ENCODE data around the gene ACSS2.

The ACSS2 gene

DNA sequence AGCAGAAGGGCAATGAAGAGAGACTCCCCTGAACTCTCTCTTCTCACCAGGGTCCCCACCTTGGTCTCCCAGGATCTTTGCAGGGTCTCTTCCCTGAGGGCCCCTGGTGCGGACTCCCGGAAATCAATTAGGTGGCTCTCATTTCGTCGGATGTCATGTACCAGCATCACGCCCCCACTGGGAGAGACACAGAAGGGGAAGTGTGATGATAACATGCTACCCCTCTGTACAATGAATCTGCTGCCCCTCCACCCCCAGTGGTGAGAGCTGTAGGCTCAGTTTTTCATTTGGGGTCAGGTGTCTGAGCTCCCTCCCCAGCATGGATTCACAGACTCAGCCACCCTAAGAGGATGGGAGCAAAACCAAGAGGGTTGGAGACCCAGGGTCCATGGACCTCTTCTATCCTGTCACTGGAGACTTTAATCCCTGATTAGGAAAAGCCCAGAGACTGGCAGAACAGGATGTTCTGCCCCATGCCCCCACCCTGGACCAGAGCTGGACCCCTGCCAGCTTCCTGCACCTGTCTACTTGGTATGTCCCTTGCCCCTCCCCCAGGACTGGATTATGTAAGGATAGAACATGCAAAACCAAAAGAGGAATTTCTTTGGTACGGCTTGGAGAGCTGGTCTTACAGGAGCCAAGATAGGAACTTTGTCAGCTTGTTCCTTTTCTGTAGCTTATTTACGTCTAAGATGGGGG is 14.9 kb upstream of the ACSS2 start:
- in situ Hi-C loops (cut with HindIII; ENCODE audit: low sequenced_read_pairs), result loop anchor here (5.0 kb wide), 1 partner anchor 61 kb away; no protein-coding TSS in a partner anchor
- no peak for DNase-seq (ENCODE audit: low read depth)

DNA sequence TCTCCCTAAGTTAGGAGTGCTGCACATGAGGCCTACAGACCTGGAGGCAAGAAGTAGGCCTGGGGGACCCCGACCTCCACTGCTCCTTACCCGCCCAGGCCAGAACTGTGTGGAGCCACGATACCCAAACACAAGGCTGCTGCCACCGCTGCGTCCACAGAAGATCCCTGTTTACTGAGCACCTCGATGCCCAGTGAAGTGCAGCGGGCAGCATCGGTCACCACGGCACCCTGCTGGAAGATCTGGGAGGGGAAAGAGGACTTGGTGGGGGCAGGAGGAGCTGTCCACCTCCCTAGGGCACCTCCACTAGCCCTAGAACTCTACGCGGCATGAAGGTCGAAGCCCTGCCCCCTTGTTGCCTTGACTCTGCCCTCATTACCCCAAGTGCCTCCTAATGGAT is 13.7 kb upstream of the ACSS2 start:
- DNase-seq (ENCODE audit: low read depth), result no peak
- TF ChIP-seq, protein P1, sequence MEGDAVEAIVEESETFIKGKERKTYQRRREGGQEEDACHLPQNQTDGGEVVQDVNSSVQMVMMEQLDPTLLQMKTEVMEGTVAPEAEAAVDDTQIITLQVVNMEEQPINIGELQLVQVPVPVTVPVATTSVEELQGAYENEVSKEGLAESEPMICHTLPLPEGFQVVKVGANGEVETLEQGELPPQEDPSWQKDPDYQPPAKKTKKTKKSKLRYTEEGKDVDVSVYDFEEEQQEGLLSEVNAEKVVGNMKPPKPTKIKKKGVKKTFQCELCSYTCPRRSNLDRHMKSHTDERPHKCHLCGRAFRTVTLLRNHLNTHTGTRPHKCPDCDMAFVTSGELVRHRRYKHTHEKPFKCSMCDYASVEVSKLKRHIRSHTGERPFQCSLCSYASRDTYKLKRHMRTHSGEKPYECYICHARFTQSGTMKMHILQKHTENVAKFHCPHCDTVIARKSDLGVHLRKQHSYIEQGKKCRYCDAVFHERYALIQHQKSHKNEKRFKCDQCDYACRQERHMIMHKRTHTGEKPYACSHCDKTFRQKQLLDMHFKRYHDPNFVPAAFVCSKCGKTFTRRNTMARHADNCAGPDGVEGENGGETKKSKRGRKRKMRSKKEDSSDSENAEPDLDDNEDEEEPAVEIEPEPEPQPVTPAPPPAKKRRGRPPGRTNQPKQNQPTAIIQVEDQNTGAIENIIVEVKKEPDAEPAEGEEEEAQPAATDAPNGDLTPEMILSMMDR (IDR thresholded peaks at IDR 0.05; ENCODE audit: low read depth, low read length, missing control alignments), result no peak
- in situ Hi-C loops (cut with HindIII; ENCODE audit: low sequenced_read_pairs), result loop anchor here (5.0 kb wide), 1 partner anchor 60 kb away; no protein-coding TSS in a partner anchor
- no peak overlapping the region for H3K4me3 ChIP-seq (ENCODE audit: low read depth, low read length)

More for the DNA sequence above, 14.9 kb upstream of the ACSS2 start:
- no peak overlapping the region for H3K4me3 ChIP-seq (ENCODE audit: low read depth, low read length)
- TF ChIP-seq, protein P1 (IDR thresholded peaks at IDR 0.05; ENCODE audit: low read depth, low read length, missing control alignments), result no peak

DNA sequence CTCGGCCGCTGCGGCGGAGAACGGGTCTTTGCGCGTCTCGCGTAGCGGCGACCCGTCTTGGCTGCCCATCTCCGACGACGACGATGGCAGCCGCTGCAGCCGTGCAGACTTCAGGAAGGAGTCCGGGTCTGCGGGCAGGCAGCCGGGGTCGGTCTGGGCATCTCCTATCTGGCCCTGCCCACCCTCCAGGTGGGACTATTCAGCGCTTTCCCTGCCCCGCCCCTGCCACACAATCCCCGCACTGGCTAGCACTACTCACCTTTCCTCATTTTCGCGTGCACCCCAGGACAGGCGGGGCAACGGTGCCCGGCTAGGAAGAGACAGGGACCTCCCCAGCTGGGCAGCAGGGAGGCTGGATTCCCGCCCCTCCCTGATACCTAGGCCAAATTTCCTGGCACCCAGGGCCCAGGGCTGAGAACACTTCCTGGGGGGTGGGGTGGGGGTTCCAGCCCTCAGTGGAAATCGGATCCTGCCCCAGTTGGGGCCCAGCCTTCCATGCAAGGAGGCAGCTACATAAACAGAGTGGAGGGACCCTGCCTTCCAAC is 12.9 kb upstream of the ACSS2 start:
- in situ Hi-C loops (cut with HindIII; ENCODE audit: low sequenced_read_pairs), result loop anchor here (5.0 kb wide), 1 partner anchor 59 kb away; no protein-coding TSS in a partner anchor
- TF ChIP-seq, protein P1 (IDR thresholded peaks at IDR 0.05; ENCODE audit: low read depth, low read length, missing control alignments), result no peak
- no peak overlapping the region for H3K4me3 ChIP-seq (ENCODE audit: low read depth, low read length)
- DNase-seq (ENCODE audit: low read depth), result no peak

DNA sequence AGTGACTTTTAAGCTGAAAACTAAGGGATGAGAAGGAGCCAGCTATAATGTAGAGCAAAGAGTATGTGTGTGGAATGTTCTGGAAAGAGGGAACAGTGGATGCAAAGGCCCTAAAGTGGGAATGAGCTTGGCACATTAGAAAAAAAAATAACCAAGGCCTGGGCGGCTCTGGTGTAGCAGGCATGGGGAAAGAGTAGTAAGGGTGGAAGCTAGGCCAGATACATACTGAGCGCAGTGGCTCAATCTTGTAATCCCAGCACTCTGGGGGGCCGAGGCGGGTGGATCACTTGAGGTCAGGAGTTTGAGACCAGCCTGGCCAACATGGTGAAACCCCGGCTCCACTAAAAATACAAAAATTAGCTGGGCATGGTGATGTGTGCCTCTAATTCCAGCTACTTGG is 12.2 kb upstream of the ACSS2 start:
- in situ Hi-C loops (cut with HindIII; ENCODE audit: low sequenced_read_pairs), result loop anchor here (5.0 kb wide), 1 partner anchor 58 kb away; no protein-coding TSS in a partner anchor
- no peak overlapping the region for H3K4me3 ChIP-seq (ENCODE audit: low read depth, low read length)
- TF ChIP-seq, protein P1 (IDR thresholded peaks at IDR 0.05; ENCODE audit: low read depth, low read length, missing control alignments), result no peak
- no peak for DNase-seq (ENCODE audit: low read depth)

DNA sequence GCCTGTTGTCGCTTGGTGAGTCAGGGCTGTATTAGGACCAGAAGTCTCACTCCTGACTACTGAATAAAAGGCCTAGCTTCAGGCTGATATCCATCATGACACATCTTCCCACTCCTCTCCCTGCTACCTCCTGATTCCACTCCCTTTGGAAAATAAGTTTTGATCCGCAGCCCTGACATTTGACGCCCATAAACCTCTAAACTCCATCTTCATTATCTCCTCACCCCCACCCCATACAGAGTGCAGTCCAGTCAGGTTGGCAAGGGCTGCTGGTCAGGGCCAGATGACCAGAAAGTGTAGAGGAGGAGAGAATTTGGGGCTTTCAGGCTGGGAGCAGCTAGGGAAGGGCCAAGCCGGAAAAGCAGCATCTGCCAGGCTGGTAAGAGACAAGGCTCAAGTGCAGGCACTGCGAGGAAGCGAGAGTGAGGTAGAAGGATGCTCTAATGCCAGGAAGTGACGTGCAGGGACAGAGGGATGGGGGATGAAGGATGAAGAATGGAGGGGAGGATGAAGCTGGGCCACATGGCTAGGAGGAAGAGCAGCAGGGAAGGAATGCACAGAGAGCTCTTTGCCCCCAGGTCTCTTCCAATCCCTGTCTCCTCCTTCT is 5.0 kb upstream of the ACSS2 start:
- no peak for DNase-seq (ENCODE audit: low read depth)
- H3K4me3 ChIP-seq (ENCODE audit: low read depth, low read length), result peak overlapping the region; percentile 73
- in situ Hi-C loops (cut with HindIII; ENCODE audit: low sequenced_read_pairs), result no loop called here
- TF ChIP-seq, protein P1 (IDR thresholded peaks at IDR 0.05; ENCODE audit: low read depth, low read length, missing control alignments), result no peak

DNA sequence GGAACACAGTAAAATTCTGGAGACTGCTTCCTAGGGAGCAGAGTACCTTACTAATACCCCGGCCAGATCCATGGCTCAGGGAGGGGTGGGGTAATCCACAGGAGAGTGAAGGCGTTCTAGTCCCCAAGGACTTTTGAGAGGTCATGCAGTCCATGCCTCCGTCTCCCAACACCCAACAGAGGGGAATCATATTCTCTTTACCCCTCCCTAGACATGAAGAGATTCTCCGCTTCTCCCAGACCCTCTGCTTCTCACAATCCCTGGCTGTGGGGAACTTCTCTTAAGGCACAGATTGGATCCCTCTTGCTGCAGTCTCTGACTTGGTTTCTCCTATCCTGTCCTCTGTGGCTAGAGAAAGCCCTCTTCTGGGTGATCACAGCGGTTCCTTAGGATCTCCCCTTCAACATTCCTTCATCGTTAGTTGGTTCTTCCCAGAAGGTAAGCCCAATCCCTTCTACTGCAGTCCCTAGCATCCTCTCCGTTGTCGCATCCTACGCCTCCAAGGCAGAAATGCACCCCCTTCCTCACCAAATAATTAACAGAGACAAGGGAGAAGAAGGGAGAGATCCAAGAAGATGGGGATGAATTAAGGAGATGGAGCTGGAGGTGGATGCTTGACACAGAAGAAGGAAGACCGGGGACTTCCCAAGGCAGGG is 4.3 kb upstream of the ACSS2 start:
- in situ Hi-C loops (cut with HindIII; ENCODE audit: low sequenced_read_pairs), result no loop called here
- no peak for DNase-seq (ENCODE audit: low read depth)
- peak overlapping the region; percentile 73 for H3K4me3 ChIP-seq (ENCODE audit: low read depth, low read length)
- TF ChIP-seq, protein P1 (IDR thresholded peaks at IDR 0.05; ENCODE audit: low read depth, low read length, missing control alignments), result no peak
